ENCODE measurements around the gene AFF3. TPM values are rescaled to one million over a fixed set of nuclear protein-coding genes. Genes with fewer than 3 reads are reported as not detected.

The AFF3 gene
- total RNA-seq, 1 experiment from 2014 or later = 0.42 TPM

- H3K27me3 Mint-ChIP-seq (ENCODE audit: insufficient read depth, unreplicated experiment) = no peaks in the 10 kb centered on the region
- no peak for DNase-seq (ENCODE audit: unreplicated experiment)
- peaks cover 6% of the 10 kb centered on the region for H3K4me1 Mint-ChIP-seq (ENCODE audit: insufficient read depth, unreplicated experiment)
- ChIA-PET POLR2A (interaction anchor here (0.7 kb wide), 1 partner anchor 41 kb away, joined by 6 read pairs; no protein-coding TSS in a partner anchor), CTCF (interaction anchor here (0.6 kb wide), 1 partner anchor 887 kb away, joined by 5 read pairs; no protein-coding TSS in a partner anchor)
- intact Hi-C loops (cut with micrococcal nuclease) = no loop called here
- BruUV-seq (replicated peaks) = no TSS peak
- H3K36me3 Mint-ChIP-seq (ENCODE audit: insufficient read depth, unreplicated experiment) = peaks cover 4% of the 10 kb centered on the region
- no peak for TF ChIP-seq CTCF (IDR thresholded peaks at IDR 0.05; ENCODE audit: unreplicated experiment)
- no peaks in the 10 kb centered on the region for H3K9me3 Mint-ChIP-seq (ENCODE audit: unreplicated experiment)
- no peak overlapping the region for H3K27ac Mint-ChIP-seq (ENCODE audit: low read depth, unreplicated experiment)
- H3K4me3 Mint-ChIP-seq (ENCODE audit: unreplicated experiment) = no peak overlapping the region
Measured at GRCh38 chr2:99608861-99609260, 533.5 kb downstream of the AFF3 start.

GRCh38 chr2:99607861-99608491 is 534.4 kb downstream of the AFF3 start:
- BruUV-seq (replicated peaks) = no TSS peak
- H3K27ac Mint-ChIP-seq (ENCODE audit: low read depth, unreplicated experiment) = no peak overlapping the region

GRCh38 chr2:99607454-99607853 is 534.9 kb downstream of the AFF3 start:
- Mint-ChIP-seq H3K4me3 (ENCODE audit: unreplicated experiment) (no peak overlapping the region), H3K27me3 (ENCODE audit: insufficient read depth, unreplicated experiment) (no peaks in the 10 kb centered on the region), H3K9me3 (ENCODE audit: unreplicated experiment) (no peaks in the 10 kb centered on the region), H3K36me3 (ENCODE audit: insufficient read depth, unreplicated experiment) (peaks cover 6% of the 10 kb centered on the region), H3K27ac (ENCODE audit: low read depth, unreplicated experiment) (no peak overlapping the region), H3K4me1 (ENCODE audit: insufficient read depth, unreplicated experiment) (peaks cover 6% of the 10 kb centered on the region)
- ChIA-PET CTCF (no interaction called here), POLR2A (no interaction called here)
- BruUV-seq (replicated peaks) = no TSS peak
- no peak for TF ChIP-seq CTCF (IDR thresholded peaks at IDR 0.05; ENCODE audit: unreplicated experiment)
- DNase-seq (ENCODE audit: unreplicated experiment) = no peak
- intact Hi-C loops (cut with micrococcal nuclease) = no loop called here

More at GRCh38 chr2:99607861-99608491, 534.4 kb downstream of the AFF3 start:
- CTCF ChIA-PET = no interaction called here
- Mint-ChIP-seq H3K4me3 (ENCODE audit: unreplicated experiment) (no peak overlapping the region), H3K4me1 (ENCODE audit: insufficient read depth, unreplicated experiment) (peaks cover 6% of the 10 kb centered on the region), H3K9me3 (ENCODE audit: unreplicated experiment) (no peaks in the 10 kb centered on the region), H3K27me3 (ENCODE audit: insufficient read depth, unreplicated experiment) (no peaks in the 10 kb centered on the region), H3K36me3 (ENCODE audit: insufficient read depth, unreplicated experiment) (peaks cover 6% of the 10 kb centered on the region)
- intact Hi-C loops (cut with micrococcal nuclease) = no loop called here
- no peak for DNase-seq (ENCODE audit: unreplicated experiment)
- TF ChIP-seq CTCF (IDR thresholded peaks at IDR 0.05; ENCODE audit: unreplicated experiment) = no peak
- POLR2A ChIA-PET = no interaction called here

- peaks cover 17% of the 10 kb centered on the region for H3K27me3 Mint-ChIP-seq (ENCODE audit: insufficient read depth, unreplicated experiment)
Measured at GRCh38 chr2:99605036-99605435, 537.4 kb downstream of the AFF3 start.

More at GRCh38 chr2:99605036-99605435, 537.4 kb downstream of the AFF3 start:
- peaks cover 4% of the 10 kb centered on the region for H3K4me1 Mint-ChIP-seq (ENCODE audit: insufficient read depth, unreplicated experiment)
- CTCF ChIA-PET = no interaction called here
- intact Hi-C loops (cut with micrococcal nuclease) = no loop called here
- no peak overlapping the region for H3K4me3 Mint-ChIP-seq (ENCODE audit: unreplicated experiment)
- H3K9me3 Mint-ChIP-seq (ENCODE audit: unreplicated experiment) = no peaks in the 10 kb centered on the region
- no peak for TF ChIP-seq CTCF (IDR thresholded peaks at IDR 0.05; ENCODE audit: unreplicated experiment)
- BruUV-seq (replicated peaks) = no TSS peak
- POLR2A ChIA-PET = no interaction called here
- H3K27ac Mint-ChIP-seq (ENCODE audit: low read depth, unreplicated experiment) = no peak overlapping the region
- peak; percentile 5 for DNase-seq (ENCODE audit: unreplicated experiment)
- peaks cover 6% of the 10 kb centered on the region for H3K36me3 Mint-ChIP-seq (ENCODE audit: insufficient read depth, unreplicated experiment)
